ENCODE results near the gene DLGAP1.
A peak's percentile ranks its signal among the peaks of the same experiment; 100 is the strongest.
"Not testable (repeated sequence)": the region's sequence is repeated elsewhere in the genome, so short reads cannot be mapped to it uniquely, and the experiment has no call there.

DLGAP1 gene

DNA sequence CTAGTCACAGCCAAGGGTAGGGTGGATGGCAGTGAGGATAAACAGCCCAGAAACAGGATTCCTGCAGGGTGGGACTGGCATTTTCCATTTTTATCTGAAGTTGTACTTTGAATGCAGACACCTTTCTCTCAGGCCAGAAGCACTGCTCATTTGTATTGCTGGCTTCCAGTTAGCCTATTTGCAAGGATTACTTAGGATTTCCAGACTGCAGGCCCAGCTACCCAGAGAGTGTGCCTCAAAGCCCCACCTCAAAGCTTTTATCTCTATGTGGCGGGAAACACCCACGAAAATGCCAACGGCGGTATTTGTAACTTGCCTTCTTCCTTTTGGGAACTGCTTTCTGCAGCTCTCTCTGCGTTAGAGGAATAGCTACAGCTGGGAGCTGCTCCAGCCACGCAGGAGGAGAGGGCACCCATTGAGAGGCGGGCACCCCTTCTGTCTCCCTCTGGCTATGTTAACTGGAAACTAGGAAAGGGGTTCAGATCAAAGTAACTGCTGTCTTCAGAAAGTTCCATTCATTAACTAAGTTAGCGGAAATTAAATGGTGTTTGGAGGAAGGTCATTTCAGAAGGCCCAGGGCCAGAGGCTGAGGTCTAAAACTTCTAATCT lies 860.2 kb downstream of the DLGAP1 start:
- peak; percentile 48 for DNase-seq

DNA sequence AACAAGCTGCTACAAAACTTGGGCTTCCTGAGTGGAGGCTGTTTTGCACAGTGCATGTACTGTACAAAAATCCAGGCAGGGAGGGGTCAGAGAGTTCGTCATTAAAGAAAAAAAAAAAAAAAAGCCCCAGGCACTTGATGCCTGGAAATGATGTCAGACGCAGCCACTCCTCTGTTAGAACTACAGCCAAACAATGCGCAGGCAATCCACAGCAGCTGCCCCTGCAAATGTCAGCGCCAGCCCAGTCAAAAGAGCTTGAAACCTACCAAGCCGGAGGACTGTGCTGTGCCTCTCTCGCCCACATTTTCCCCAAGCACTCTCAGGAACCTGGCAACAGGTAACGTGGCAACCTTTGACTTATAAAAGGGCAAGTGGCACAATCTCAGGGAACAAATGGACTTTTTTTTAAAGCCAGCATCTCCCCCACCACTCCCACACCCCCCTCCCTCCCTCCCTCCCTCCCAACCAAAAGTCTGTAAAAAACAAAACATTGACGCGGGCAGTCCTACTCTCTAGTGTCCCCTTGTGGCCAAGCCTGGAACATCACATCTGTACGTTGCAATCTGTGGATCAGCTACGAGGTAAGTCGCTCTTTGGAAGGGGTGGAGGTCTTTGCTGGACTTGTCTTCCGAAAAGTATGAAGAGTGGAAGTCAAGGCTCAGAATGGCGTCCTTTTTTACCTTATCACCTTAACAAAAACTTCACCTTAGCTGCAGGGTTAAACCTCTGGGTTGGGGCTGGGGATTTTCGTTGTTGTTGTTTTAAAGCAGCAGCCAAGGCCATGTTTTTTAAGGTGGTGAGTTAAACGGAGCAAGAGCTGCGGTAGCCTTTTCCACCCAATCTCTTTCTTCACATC lies 861.0 kb downstream of the DLGAP1 start:
- peak; percentile 92 for DNase-seq

DNA sequence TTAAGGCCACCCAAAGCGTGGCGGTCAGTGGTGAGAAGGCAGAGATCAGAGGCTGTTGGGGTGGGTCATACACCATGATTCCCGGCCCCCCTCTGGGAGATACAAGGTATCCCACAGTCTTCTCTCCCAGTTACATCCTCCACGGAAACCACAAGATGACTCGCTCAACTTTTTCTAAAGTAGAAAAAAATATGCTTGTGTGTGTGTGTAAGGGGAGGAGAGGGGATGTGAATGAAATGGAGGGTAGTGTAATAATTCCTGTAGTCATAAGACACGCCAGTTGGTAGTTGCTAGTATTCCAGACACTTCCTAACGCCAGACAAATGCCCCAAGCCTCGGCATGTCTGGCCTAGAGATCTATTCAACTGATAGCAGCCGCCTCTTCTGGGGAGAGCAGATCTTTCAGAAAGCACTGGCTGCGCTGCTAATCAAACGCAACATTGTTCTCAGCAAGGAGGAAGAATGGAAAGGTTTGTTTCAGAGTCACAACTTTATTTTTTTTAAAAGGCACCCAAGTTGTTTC lies 861.7 kb downstream of the DLGAP1 start:
- peak; percentile 22 for DNase-seq

DNA sequence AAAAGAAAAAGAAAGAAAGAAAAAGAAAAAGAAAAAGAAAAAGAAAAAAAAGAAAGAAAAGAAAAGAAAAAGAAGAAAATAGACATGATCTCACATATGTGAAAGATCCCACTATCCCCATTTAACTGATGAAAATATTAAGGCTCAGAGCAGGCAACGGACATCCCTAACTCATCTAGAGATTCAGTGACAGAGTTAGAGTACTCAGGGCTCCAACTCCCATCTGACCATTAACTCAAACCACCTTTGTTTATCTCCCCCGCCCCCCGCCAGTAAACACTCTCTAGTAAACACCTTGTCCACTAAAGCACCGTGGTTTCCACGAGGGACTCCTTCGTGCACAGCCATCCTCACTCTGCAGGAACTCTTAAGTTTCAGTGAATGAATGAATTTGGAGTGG lies 862.2 kb downstream of the DLGAP1 start:
- DNase-seq = no peak

DNA sequence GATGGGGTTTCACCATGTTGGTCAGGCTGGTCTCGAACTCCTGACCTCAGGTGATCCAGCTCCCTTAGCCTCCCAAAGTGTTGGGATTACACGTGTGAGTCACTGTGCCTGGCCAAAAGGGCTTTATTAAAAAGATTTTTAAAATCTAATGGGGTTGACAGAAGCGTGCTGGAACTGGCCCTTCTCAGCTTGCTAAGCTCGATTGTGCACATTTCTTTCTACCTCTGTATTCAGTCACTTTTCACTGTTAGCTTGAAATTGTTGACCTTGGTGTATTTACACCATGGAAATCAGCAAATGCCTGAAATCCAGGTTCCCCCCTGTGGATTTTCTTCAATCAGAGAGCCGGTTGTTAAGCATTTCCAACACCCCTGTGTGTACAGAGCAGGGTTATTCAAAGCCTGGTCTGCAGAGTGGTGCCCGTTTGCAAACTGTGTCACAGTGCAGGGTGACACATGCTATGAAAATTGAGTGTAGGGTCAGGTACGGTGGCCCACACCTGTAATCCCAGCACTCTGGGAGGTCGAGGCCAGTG lies 864.9 kb downstream of the DLGAP1 start:
- DNase-seq = no peak

DNA sequence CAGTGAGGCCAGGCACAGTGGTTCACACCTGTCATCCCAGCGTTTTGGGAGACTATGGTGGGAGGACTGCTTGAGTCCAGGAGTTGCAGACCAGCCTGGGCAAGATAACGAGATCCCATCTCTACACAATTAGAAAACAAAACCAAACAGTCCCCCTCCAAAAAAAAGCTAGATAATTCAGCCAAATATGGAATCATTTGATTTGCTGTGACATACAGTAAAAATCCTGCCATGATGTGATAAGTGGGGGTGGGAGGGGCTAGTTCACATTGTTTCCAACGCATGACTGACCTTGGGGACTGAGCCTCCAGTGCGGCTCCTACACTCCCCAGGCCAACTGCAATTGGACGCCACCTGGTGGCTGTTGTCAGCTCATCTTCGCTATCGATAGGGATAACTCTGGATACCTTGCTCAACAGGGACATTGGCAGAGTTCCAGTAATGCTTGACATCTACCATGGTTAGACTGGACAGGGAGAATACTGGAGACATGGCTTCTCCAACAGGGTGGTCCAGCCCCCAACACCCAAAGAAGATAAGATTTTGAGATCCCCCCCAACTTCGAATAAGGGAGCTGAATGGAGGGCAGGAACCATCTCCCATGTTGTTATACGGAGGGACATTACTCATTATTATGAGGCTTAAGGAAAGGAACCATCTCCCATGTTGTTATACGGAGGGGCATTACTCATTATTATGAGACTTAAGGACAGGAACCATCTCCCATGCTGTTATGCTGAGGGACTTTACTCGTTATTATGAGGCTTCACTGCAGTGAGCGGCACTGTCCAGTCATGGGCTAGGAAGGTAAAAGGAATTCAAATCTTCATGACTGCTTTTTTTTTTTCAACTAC lies 869.2 kb downstream of the DLGAP1 start:
- DNase-seq = peak; percentile 78

DNA sequence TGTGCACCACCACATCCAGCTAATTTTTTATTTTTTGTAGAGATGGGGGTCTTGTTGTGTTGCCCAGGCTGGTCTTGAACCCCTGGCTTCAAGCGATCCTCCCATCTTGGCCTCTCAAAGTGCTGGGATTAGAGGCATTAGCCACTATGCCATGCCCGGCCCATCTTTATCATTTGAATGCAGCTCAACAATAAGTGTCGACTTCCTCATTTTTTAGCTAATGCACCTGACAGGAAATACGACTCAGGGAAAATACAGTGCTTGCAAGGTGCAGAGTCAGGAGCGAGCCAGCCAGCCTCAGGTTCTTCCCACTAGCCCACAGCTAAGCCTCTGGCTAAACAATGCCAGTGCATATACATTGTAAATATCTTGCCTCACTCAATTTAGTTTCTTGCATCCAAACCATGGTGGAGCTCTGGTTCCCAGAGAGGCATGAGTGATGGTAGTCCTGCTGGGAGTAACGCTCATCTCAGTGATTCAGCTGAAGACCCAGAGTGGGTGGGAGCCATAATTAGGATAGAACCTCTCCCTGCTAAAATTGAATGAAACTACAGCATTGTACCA lies 870.1 kb downstream of the DLGAP1 start:
- no peak for DNase-seq

DNA sequence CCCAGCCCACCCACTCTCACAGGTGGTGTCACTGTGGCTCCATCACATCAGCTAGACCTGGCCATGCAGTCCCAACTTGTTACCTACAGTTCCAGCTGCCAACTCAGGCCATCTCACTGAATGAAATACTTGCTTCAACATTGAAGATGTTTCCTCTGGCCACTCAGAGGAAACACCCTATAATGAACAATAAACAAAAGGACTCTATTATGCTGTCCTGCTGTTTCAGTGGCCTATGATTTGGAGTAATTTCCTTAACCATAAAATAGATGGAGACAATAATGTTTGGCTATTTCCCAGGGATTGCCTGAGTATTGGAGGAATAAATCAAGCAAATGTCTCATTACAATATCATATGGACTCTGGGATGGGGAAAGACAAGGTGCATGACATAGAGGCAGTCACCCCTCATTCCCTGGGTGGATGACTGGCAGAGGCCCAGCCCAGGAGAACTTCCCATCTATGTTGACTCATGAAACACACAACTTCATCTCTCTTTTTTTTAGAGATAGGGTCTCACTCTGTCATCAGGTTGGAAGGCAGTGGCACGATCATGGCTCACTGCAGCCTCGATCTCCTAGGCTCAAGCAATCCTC lies 870.7 kb downstream of the DLGAP1 start:
- DNase-seq = no peak

DNA sequence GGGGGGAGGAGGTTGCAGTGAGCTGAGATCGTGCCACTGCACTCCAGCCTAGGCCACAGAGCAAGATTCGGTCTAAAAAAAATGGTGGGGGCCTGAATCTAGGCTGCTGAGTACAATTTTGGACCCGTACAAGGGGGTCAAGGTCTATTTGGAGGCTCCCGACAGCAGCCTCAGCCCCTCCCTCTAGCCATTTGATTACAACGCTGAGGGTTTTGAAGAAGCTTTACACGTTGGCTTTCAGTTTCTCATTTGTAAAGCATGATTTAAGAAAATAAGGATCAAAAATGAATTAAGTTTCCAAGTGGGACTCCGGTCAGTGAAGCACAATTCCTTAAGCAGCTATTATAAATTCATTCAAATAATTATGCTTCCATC lies 871.2 kb downstream of the DLGAP1 start:
- no peak for DNase-seq

DNA sequence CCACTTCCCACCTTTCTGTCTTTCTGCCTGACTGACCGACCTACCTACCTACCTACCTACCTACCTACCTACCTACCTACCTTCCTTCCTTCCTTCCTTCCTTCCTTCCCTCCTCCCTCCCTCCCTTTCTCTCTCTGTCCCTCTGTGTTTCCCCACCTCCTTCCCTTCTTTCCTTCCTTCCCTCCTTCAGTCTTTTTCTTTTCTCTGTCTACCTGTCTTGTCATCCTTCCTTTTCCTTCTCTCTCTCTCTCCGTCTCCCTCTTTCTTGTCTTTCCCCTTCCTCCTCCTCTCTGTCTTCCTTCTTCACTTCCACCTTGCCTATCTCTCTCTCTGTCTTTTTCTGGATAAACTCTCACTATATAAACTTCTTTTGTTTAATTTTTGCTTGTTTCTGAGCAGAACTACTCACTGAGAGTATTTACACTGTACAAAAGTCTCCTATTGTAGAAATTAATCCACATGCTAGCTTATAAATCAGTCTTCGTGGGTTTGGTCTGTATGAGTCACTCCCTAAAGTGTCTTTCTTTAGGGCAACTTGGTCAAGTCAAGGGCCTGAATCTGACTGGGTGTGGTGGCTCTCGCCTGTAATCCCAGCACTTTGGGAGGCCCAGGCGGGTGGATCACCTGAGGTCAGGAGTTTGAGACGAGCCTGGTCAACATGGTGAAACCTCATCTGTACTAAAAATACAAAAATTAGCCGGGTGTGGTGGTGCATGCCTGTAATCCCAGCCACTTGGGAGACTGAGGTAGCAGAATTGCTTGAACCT lies 871.8 kb downstream of the DLGAP1 start:
- DNase-seq = not testable (repeated sequence)

DNA sequence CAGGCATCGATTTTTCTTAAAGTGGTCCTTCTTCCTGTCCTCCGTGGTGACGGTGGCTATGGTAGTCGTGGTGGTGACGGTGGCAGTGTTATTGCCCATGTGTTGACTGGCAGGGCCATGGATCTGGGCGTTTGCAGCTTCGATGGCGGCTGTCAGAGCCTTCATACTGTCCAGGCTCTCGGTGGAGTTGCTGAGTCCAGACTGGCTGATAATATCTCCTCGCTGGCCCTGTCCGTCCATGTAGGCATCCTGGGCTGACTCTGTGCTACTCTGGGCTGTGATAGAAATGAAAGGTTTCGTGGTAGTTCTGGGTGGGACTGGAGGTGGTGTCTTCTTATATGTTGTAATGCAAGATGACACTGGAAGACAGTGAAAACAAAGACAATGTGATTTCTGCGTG lies 873.2 kb downstream of the DLGAP1 start:
- no peak for DNase-seq

DNA sequence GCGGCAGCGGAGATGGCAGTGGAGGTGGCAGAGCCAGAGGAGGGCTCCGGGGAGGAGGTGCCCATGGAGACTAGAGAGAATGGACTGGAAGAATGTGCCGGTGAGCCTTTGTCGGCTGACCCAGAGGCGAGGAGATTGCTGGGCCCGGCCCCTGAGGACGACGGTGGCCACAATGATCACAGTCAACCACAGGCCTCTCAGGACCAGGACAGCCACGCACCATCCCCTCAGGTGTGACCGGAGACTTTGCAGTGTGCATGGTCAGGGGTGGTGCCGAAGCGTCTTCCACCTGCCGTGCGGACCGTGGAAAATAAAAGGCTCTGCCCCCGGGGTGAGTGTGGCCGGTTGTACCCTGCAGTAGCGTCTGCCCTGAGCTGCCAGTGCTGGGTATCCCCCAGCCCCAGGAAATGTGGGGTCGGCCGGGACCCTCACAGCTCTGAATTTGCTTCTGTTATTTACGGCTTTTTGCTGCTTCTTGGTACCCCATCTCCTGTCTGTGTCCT lies 874.5 kb downstream of the DLGAP1 start:
- not testable (repeated sequence) for DNase-seq

DNA sequence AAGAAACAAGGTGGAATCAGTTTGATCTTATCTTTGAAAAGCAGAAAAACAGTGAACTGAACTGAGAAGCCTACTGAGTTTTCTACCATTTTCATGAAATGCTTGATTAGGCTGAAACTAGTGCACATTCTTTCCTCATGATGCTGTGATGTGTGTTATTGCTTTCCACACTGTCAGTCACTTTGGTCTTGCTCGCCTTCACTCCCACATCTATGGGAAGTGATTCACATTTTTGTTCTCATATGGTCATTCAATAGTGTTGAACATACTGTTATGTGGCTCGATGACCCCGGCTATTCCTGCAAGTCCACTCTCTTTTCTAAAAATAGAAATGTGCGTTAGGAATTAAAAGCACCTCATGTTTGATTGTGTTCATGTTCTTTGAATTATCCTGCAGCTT lies 875.4 kb downstream of the DLGAP1 start:
- DNase-seq = no peak

DNA sequence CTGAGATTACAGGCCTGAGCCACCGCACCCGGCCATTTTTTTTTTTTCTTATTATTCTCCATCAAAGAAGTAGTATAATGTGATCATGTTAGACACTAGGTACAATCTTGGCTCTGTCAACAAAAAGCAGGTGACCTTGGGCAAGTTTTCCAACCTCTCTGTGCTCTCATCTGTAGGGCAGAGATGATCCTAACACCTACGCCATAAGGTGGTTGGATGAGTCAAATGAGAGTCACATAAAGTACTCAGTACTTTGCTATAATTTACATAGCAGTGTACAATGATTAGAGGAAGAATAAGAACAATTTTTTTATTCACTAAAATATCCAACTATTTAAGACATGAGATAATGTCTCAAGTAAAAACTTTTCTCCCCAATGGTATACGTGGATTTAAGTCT lies 876.5 kb downstream of the DLGAP1 start:
- peak; percentile 23 for DNase-seq

DNA sequence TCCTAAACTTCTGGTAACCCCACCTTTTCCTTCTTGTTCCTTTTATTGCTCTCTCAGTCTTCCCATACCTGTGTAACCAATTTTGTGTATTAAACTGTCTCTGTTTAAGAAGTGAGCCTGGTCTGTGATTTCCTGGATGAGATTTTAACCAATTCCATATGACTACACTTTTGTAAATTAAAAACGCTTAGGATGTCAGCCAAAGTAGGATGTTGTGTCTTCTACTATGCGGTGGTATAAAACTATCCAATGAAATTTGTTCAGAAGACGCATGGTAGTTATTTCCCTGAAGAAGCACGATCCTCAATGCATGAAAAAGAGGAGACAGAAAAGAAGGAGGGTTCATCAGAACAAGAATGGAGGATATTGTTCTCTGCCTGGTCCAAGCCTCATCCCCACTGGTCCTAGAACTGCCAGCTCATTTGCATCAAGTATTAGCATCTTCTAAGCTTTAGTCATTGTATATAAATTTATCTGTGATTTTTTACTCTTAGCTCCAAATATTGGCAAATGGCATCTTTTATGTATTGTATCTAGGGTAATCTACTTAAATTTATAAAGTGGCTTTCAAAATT lies 877.7 kb downstream of the DLGAP1 start:
- no peak for DNase-seq

DNA sequence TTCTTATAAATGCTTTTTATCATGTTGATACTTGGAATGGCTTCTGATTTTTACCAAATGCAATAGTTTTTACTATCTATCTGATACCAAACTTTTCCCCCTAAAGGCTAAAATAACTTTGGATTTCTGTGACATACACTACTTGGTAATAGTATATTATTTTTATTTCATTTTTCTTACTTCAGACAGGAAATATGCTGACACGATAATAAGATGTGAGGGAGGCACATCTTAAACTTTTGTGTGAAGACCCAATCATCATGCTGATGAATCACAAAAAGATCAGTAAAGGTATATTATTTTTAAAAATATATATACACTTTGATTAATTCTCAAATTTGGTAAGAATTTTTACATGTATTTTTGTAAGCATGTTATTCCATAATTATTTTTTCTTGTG lies 882.3 kb downstream of the DLGAP1 start:
- DNase-seq = no peak

DNA sequence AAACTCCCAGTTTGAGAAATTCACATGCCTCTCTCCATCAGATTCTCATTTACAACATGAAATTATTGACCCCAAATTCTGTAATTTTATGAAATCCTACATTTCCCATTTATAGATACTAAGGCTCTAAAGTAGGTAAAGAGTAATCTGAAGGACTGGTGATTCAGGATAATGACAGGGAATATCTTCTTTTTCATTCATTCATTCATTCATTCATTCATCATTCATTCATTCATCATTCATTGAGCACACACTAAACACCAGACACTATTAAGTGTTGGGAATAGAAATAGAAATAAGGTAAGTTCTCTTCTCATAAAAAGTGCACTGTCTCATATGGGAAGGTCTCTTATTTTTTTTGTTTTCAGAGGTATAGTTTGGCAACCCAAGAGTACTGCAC lies 888.3 kb downstream of the DLGAP1 start:
- DNase-seq = no peak

DNA sequence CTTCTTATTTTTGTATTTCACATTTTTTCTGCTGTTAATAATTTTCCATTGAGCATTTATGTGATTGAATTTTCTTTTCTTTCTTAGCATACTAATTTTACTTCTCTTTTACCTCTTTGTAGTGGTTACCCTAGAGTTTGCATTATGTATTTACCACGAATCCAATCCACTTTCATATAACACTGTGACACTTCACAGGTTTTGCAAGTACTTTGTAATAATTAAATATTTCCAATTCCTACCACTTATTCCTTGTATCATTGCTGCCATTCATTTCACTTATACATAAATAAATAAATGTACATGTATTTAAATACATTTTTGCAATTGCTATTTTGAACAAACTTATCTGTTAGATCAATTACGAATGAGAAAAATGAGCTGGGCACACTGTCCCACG lies 894.4 kb downstream of the DLGAP1 start:
- no peak for DNase-seq

DNA sequence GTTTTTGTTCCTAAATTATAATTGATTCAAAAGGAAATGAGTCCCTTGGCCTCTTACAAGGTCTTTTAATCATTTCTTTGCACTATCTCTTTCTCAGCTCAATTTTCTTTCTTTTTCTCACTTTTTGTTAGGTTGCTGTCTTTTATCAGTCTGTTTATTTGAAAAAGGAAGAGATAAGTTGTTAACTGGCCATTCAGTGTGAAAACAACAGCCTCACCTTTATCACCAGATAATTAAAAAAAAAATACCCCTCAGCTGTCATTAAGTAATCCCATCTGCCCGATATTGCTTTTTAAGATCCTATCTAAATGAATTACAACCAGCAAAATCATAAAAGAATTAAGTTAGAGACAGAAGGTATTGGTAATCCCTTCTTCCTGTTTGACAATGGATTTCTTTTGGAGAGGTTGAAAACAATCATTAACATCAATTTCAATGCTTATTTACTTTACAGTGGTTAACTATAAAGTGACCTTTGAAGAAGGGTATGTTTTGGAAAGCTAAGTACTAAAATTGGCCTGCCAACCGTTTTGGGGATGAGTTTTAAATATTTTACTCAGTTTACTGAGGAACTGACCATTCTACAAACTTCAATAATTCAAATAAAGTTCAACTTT lies 900.2 kb downstream of the DLGAP1 start:
- no peak for DNase-seq

DNA sequence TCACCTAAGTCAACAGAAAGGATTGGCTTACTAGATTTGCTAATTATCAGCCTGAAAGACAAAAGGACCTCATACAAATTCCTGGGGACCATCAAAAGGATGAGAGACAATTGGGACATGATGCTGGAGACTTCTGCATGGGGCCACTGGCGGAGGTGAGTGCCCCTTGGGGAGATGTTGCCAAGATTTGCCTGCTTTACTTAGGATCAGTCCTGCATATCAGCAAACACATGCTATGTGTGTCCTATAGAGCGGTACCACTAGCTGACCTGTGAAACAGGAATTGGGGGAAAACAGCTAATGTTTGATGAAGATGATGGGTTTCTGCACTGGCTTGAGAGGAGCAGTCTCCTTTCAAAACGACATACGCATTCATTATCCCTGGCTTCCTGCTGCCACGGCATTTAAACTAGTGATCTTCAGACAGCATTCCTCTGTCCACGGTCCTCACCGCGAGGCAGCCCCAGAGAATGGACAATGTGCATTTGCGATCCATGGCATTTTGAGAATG lies 901.0 kb downstream of the DLGAP1 start:
- DNase-seq = no peak
